WTC11 (cell line): ENCODE results near the gene KHSRP.

ENCODE experiments used
- ATF1 ChIP-seq: sonication (generic); formaldehyde crosslinking; IDR thresholded peaks from 2 replicates; pipeline ENCODE4 v1.8.1; 2023; ENCODE audit warnings: mild to moderate bottlenecking, moderate library complexity, missing genetic modification reagents
- NFYB ChIP-seq: sonication (generic); formaldehyde crosslinking; conservative IDR thresholded peaks from 2 replicates; pipeline ENCODE4 v1.8.0; 2022; ENCODE audit warnings: low read depth, missing genetic modification reagents
- TEAD1 ChIP-seq: sonication (generic); formaldehyde crosslinking; IDR thresholded peaks from 2 replicates; pipeline ENCODE4 v1.8.0; 2022; ENCODE audit warnings: mild to moderate bottlenecking, missing genetic modification reagents
- TF ChIP-seq, protein P1 (sequence below): sonication (generic); formaldehyde crosslinking; IDR thresholded peaks from 2 replicates; pipeline ENCODE4 v1.8.1; 2023; ENCODE audit warnings: mild to moderate bottlenecking, missing genetic modification reagents, moderate library complexity
- TF ChIP-seq, protein P2 (sequence below): sonication (generic); formaldehyde crosslinking; IDR thresholded peaks from 2 replicates; pipeline ENCODE4 v1.8.0; 2022; ENCODE audit warnings: mild to moderate bottlenecking, missing genetic modification reagents
- TF ChIP-seq, protein P3 (sequence below): fragments of 250-450 bp; sonication (Bioruptor Pico); IDR thresholded peaks from 2 replicates; pipeline ENCODE4 v2.1.2; 2022; ENCODE audit warnings: mild to moderate bottlenecking, moderate library complexity
- TF ChIP-seq, protein P4 (sequence below): fragments of 200-600 bp; IDR thresholded peaks from 2 replicates; pipeline ENCODE4 v1.8.0; 2022; ENCODE audit warnings: antibody characterized with exemption
- TF ChIP-seq, protein P5 (sequence below): sonication (generic); formaldehyde crosslinking; IDR thresholded peaks from 2 replicates; pipeline ENCODE4 v1.8.1; 2022; ENCODE audit warnings: low read depth, mild to moderate bottlenecking, moderate library complexity, missing genetic modification reagents, borderline replicate concordance
- TF ChIP-seq, protein P6 (sequence below): sonication (generic); formaldehyde crosslinking; IDR thresholded peaks from 2 replicates; pipeline ENCODE4 v1.8.1; 2022; ENCODE audit warnings: missing genetic modification reagents, borderline replicate concordance
- TF ChIP-seq, protein P7 (sequence below): sonication (generic); formaldehyde crosslinking; IDR thresholded peaks from 2 replicates; pipeline ENCODE4 v1.8.0; 2023; ENCODE audit warnings: missing genetic modification reagents, mild to moderate bottlenecking, borderline replicate concordance

DNA sequence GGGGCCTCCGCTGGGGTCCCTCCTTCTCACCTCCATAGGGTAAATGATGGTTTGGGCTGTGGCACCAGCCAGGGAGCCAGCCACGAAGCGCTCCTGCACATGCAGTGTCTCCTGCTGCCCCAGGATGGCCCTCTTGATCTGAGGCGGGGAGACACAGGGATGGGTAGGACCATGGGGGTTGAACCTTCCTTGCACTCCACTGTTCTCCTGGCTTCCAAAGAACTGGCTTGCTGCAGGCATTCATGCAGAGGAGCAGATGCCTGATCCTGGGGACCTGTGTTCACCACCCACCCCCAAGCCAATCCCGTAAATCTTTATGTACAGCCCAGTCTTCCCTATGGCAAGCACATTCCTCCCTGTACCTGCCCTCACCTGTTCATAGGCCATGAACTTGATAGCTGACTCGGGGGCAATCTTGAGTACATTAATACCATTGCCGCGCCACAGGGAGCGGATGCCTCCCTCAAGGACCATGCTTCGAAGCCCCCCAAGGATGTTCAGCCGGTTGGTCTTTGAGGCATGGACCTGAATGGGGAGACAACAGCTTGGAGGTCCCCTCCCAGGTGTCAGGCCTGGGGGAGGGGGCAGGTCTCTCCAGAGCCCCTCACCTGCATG lies 29.4 kb upstream of the KHSRP start:
- TF ChIP-seq, protein P1, sequence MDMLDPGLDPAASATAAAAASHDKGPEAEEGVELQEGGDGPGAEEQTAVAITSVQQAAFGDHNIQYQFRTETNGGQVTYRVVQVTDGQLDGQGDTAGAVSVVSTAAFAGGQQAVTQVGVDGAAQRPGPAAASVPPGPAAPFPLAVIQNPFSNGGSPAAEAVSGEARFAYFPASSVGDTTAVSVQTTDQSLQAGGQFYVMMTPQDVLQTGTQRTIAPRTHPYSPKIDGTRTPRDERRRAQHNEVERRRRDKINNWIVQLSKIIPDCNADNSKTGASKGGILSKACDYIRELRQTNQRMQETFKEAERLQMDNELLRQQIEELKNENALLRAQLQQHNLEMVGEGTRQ (CRISPR knock-in tag) = no peak
- TF ChIP-seq NFYB (no peak), TEAD1 (CRISPR knock-in tag) (no peak), ATF1 (CRISPR knock-in tag) (no peak)
- TF ChIP-seq, protein P2, sequence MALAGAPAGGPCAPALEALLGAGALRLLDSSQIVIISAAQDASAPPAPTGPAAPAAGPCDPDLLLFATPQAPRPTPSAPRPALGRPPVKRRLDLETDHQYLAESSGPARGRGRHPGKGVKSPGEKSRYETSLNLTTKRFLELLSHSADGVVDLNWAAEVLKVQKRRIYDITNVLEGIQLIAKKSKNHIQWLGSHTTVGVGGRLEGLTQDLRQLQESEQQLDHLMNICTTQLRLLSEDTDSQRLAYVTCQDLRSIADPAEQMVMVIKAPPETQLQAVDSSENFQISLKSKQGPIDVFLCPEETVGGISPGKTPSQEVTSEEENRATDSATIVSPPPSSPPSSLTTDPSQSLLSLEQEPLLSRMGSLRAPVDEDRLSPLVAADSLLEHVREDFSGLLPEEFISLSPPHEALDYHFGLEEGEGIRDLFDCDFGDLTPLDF (CRISPR knock-in tag) = no peak
- TF ChIP-seq, protein P3, sequence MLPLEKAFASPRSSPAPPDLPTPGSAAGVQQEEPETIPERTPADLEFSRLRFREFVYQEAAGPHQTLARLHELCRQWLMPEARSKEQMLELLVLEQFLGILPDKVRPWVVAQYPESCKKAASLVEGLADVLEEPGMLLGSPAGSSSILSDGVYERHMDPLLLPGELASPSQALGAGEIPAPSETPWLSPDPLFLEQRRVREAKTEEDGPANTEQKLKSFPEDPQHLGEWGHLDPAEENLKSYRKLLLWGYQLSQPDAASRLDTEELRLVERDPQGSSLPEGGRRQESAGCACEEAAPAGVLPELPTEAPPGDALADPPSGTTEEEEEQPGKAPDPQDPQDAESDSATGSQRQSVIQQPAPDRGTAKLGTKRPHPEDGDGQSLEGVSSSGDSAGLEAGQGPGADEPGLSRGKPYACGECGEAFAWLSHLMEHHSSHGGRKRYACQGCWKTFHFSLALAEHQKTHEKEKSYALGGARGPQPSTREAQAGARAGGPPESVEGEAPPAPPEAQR (CRISPR knock-in tag) = no peak
- TF ChIP-seq, protein P4, sequence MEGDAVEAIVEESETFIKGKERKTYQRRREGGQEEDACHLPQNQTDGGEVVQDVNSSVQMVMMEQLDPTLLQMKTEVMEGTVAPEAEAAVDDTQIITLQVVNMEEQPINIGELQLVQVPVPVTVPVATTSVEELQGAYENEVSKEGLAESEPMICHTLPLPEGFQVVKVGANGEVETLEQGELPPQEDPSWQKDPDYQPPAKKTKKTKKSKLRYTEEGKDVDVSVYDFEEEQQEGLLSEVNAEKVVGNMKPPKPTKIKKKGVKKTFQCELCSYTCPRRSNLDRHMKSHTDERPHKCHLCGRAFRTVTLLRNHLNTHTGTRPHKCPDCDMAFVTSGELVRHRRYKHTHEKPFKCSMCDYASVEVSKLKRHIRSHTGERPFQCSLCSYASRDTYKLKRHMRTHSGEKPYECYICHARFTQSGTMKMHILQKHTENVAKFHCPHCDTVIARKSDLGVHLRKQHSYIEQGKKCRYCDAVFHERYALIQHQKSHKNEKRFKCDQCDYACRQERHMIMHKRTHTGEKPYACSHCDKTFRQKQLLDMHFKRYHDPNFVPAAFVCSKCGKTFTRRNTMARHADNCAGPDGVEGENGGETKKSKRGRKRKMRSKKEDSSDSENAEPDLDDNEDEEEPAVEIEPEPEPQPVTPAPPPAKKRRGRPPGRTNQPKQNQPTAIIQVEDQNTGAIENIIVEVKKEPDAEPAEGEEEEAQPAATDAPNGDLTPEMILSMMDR = no peak
- TF ChIP-seq, protein P5, sequence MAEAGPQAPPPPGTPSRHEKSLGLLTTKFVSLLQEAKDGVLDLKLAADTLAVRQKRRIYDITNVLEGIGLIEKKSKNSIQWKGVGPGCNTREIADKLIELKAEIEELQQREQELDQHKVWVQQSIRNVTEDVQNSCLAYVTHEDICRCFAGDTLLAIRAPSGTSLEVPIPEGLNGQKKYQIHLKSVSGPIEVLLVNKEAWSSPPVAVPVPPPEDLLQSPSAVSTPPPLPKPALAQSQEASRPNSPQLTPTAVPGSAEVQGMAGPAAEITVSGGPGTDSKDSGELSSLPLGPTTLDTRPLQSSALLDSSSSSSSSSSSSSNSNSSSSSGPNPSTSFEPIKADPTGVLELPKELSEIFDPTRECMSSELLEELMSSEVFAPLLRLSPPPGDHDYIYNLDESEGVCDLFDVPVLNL (CRISPR knock-in tag) = no peak
- TF ChIP-seq, protein P6, sequence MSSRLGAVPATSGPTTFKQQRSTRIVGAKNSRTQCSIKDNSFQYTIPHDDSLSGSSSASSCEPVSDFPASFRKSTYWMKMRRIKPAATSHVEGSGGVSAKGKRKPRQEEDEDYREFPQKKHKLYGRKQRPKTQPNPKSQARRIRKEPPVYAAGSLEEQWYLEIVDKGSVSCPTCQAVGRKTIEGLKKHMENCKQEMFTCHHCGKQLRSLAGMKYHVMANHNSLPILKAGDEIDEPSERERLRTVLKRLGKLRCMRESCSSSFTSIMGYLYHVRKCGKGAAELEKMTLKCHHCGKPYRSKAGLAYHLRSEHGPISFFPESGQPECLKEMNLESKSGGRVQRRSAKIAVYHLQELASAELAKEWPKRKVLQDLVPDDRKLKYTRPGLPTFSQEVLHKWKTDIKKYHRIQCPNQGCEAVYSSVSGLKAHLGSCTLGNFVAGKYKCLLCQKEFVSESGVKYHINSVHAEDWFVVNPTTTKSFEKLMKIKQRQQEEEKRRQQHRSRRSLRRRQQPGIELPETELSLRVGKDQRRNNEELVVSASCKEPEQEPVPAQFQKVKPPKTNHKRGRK (CRISPR knock-in tag) = no peak
- TF ChIP-seq, protein P7, sequence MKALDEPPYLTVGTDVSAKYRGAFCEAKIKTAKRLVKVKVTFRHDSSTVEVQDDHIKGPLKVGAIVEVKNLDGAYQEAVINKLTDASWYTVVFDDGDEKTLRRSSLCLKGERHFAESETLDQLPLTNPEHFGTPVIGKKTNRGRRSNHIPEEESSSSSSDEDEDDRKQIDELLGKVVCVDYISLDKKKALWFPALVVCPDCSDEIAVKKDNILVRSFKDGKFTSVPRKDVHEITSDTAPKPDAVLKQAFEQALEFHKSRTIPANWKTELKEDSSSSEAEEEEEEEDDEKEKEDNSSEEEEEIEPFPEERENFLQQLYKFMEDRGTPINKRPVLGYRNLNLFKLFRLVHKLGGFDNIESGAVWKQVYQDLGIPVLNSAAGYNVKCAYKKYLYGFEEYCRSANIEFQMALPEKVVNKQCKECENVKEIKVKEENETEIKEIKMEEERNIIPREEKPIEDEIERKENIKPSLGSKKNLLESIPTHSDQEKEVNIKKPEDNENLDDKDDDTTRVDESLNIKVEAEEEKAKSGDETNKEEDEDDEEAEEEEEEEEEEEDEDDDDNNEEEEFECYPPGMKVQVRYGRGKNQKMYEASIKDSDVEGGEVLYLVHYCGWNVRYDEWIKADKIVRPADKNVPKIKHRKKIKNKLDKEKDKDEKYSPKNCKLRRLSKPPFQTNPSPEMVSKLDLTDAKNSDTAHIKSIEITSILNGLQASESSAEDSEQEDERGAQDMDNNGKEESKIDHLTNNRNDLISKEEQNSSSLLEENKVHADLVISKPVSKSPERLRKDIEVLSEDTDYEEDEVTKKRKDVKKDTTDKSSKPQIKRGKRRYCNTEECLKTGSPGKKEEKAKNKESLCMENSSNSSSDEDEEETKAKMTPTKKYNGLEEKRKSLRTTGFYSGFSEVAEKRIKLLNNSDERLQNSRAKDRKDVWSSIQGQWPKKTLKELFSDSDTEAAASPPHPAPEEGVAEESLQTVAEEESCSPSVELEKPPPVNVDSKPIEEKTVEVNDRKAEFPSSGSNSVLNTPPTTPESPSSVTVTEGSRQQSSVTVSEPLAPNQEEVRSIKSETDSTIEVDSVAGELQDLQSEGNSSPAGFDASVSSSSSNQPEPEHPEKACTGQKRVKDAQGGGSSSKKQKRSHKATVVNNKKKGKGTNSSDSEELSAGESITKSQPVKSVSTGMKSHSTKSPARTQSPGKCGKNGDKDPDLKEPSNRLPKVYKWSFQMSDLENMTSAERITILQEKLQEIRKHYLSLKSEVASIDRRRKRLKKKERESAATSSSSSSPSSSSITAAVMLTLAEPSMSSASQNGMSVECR (CRISPR knock-in tag) = no peak
